Fibroblast of mammary gland (primary cell): ENCODE data around the gene CEACAM18.
A peak's percentile ranks its signal among the peaks of the same experiment; 100 is the strongest.
"Not testable (repeated sequence)": the region's sequence is repeated elsewhere in the genome, so short reads cannot be mapped to it uniquely, and the experiment has no call there.

ENCODE experiments used
- DNase-seq: peaks from one replicate; pipeline ENCODE4 v3.0.0-alpha.2; 2010; ENCODE audit warnings: low read depth
- H3K4me3 ChIP-seq: 2 replicates; pipeline ENCODE4 v1.5.1; 2011; ENCODE audit warnings: low read depth, mild to moderate bottlenecking, low read length, moderate library complexity; ENCODE audit not compliant: control insufficient read depth
- TF ChIP-seq, protein P1 (sequence below): conservative IDR thresholded peaks from 2 replicates; pipeline ENCODE4 v1.5.1; 2011; ENCODE audit warnings: low read depth, low read length, inconsistent platforms; ENCODE audit not compliant: control insufficient read depth, insufficient read depth

Gene CEACAM18

DNA sequence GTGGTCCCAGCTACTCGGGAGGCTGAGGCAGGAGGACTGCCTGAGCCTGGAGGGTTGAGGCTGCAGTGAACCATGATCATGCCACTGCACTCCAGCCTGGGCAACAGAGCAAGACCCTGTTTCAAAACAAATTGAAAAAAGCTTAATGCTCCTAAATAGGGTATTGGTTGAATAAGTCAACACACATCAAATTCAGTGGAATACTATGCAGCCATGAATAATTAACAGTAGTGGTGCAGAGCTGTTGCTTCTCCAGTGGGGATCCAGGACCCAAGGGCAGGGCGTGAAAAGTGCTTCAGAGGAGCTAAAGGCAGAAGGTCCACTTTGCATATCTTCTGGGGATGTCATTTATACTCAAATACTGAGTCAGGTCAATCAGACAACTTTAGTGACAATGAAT, 38.3 kb upstream of the CEACAM18 start:
- H3K4me3 ChIP-seq: no peak overlapping the region
- TF ChIP-seq, protein P1, sequence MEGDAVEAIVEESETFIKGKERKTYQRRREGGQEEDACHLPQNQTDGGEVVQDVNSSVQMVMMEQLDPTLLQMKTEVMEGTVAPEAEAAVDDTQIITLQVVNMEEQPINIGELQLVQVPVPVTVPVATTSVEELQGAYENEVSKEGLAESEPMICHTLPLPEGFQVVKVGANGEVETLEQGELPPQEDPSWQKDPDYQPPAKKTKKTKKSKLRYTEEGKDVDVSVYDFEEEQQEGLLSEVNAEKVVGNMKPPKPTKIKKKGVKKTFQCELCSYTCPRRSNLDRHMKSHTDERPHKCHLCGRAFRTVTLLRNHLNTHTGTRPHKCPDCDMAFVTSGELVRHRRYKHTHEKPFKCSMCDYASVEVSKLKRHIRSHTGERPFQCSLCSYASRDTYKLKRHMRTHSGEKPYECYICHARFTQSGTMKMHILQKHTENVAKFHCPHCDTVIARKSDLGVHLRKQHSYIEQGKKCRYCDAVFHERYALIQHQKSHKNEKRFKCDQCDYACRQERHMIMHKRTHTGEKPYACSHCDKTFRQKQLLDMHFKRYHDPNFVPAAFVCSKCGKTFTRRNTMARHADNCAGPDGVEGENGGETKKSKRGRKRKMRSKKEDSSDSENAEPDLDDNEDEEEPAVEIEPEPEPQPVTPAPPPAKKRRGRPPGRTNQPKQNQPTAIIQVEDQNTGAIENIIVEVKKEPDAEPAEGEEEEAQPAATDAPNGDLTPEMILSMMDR: no peak
- DNase-seq: no peak

- H3K4me3 ChIP-seq: no peak overlapping the region
- peak; percentile 18 for DNase-seq
- TF ChIP-seq, protein P1: no peak
Measured at GRCh38 chr19:51440846-51441409, 37.4 kb upstream of the CEACAM18 start.

DNA sequence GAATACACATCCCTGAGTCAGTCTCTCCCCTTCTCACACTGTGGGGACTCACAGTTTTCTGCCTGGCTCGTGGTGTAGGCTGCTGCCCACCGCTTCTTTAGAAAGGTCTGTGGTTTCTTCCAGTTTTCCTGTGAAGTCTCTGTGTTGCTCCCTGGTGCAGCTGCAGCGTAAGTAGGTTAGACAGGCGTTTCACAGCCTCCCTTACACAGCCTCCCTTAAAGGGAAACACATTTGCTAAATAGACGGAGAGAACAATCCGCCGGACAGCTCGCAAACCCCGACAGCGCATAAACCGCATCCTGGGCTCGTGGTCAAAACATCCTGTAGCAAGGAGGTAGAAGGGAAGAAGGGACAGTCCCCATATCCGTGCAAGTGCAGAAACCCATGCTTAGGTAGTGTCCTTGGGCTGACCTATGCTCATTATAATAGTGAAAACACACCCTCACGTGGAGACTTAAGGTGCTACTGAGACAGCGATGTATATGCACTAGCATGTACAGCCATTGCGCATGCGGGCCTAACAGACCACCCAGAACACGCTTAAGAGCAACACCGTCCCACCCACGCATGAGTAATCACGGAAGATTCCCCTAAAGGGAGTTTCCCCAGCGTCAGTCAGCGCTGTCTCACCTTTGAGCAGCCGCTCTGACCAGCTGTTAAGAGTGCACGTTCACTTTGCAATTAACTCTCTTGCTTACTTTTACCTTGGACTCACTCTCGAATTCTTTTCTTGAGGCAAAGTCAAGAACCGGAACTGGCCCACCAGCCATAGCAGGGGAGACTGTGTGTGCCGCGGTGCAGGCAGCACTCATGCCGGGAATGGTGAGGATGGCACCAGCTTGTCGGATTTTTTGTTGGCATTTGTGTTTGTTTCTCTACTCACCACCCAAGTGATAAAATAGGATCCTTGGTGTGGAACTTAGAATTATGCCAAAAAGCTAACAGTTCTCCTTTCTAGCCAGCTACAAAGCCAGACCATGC, 36.6 kb upstream of the CEACAM18 start:
- TF ChIP-seq, protein P1: no peak
- peak; percentile 10 for DNase-seq
- H3K4me3 ChIP-seq: no peak overlapping the region

- H3K4me3 ChIP-seq, DNase-seq: not testable (repeated sequence)
Measured at GRCh38 chr19:51447510-51447909, 30.8 kb upstream of the CEACAM18 start.

DNA sequence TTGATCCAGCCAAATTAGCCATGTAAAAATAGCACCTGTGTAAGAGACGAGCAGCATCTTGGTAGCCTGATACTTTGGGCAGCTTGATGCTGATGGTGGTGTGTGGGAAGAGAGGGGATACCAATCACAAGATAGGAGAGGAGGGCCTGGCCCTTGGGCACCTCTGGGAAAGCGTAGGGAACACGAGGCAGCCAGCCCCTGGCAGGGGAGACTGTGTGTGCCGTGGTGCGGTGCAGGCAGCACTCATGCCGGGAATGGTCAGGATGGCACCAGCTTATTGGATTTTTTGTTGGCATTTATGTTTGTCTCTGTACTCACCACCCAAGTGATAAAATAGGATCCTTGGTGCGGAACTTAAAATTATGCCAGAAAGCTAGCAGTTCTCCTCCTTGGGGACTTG, 30.3 kb upstream of the CEACAM18 start:
- TF ChIP-seq, protein P1: no peak
- no peak overlapping the region for H3K4me3 ChIP-seq
- DNase-seq: no peak

DNA sequence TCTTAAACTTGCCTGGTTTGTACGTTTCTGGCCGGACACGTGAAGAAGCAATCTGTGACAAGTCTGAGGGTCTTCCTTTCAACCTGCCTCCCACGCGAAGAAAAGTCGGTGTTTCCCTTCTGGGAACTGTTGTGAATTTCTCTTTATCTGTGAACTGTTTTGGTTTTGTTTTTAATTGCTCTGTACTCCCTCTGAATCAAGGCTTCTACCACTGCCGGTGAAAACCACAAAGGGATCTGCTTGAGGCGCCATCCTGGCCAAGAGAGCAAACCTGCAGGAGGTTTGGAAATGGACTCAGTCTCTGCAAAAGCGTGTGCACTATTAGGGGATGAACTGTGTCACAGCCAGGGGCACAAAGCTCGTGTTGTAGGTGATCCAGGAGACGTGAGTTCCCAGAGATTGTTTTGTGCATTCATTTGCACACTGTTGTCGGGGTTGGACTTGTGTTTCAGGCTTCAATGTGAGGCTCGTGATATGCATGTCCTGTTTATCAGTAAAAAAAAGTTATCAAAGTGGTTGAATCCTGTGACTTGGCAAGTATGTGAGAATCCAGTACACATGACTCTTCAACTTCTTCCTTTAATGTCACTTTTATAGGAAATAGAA, 29.8 kb upstream of the CEACAM18 start:
- no peak for DNase-seq
- H3K4me3 ChIP-seq: no peak overlapping the region
- TF ChIP-seq, protein P1: no peak

DNA sequence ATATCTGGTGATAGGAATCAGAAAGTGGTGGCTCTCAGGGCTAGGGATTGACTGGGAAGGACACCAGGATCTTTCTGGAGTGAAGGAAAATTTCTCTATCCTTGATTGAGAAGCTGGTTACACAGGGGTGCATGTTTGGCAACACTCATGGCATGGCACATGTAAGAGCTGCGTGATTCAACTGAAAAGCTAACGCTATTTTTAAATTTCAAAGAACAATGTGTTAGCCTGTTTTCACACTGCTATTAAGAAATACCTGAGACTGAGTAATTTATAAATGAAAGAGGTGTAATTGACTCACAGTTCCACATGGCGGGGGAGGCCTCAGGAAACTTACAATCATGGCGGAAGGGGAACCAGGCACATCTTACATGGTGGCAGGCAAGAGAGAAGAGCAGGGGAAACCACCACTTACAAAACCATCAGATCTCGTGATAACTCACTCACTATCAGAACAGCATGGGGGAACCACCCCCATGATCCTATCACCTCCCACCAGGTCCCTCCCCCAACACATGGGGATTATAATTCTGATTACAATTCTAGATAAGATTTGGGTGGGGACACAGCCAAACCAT, 27.5 kb upstream of the CEACAM18 start:
- no peak for DNase-seq
- TF ChIP-seq, protein P1: no peak
- H3K4me3 ChIP-seq: no peak overlapping the region
